Right lung (tissue), 5 donors: ENCODE measurements around the gene ERCC2. TPM values are rescaled to one million over a fixed set of nuclear protein-coding genes. Genes with fewer than 3 reads are reported as not detected.
"Not testable (repeated sequence)": the region's sequence is repeated elsewhere in the genome, so short reads cannot be mapped to it uniquely, and the experiment has no call there.

ENCODE experiments used
- DNase-seq, 2 donors: peaks; one replicate each; pipeline ENCODE4 v3.0.0-alpha.2; 2013
- polyA plus RNA-seq, 5 donors: library from polyadenylated mRNA; unstranded; fragments of 120-200 nt; gene quantifications; one replicate each; pipeline versions ENCODE4 v1.2.1 to v1.2.3, GENCODE V29; 2013; ENCODE audit warnings: inconsistent platforms in 1 of 5, low replicate concordance in 1 of 5; ENCODE audit not compliant: insufficient read length in 5 of 5, insufficient read depth in 1 of 5

The ERCC2 gene
- polyA plus RNA-seq, 5 donors = 27.8 to 35.8 (median 32.2) TPM

DNA sequence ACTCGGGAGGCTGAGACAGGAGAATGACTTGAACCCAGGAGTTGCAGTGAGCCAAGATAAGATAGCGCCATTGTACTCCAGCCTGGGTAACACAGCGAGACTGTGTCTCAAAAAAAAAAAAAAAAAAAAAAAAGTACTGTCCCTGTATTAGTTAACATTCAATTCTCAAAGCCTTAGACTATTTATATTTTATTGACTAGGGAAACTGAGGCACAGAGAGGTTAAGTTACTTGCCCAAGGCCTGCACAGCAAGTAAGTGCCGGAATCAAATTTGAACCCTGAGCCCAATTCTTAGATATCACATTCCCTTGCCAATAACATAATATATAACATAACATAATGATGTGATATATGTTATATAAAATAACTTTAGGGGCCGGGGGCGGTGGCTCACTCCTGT lies 30.7 kb downstream of the ERCC2 start:
- DNase-seq = no peak

DNA sequence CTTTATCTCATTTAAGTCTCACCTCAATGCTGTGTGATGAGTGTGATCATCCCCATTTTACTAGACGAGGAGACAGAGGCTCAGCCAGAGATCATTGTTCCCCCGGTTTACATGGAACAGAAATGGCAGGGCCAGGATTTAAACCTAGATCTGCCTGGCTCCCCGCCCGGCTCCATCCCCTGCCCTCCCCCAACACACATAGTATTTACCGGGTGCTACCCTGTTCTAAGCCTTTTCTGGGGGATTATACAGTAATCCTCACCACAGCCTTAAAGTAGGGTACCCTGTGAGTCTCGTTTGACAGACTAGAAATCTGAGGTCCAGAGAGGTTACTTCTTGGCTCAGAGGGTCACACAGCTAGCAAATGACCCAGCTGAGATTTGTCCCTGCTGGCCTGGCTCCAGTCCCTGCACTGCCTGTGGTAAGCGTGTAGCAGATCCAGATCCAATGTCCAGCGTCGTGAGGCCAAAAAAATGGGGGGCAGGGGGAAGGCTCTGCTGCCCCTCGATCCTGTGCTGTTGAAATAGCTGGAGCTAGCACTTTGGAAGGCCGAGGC lies 33.6 kb downstream of the ERCC2 start:
- DNase-seq = no peak

DNA sequence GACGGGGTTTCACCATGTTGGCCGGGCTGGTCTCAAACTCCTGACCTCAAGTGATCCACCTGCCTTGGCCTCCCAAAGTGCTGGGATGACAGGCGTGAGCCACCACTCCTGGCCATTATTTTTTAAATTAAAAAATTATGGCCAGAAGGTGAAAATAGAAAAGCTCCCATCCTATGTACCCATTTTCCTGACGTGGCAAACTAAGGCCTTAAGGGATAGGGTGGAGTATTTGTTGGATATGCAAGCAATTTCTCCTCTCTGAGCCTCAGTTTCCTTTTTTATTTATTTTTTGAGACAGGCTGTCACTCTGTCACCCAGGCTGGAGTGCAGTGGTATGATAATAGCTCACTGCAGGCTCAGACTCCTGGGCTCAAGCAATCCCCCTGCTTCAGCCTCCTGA lies 35.5 kb downstream of the ERCC2 start:
- not testable (repeated sequence) for DNase-seq

DNA sequence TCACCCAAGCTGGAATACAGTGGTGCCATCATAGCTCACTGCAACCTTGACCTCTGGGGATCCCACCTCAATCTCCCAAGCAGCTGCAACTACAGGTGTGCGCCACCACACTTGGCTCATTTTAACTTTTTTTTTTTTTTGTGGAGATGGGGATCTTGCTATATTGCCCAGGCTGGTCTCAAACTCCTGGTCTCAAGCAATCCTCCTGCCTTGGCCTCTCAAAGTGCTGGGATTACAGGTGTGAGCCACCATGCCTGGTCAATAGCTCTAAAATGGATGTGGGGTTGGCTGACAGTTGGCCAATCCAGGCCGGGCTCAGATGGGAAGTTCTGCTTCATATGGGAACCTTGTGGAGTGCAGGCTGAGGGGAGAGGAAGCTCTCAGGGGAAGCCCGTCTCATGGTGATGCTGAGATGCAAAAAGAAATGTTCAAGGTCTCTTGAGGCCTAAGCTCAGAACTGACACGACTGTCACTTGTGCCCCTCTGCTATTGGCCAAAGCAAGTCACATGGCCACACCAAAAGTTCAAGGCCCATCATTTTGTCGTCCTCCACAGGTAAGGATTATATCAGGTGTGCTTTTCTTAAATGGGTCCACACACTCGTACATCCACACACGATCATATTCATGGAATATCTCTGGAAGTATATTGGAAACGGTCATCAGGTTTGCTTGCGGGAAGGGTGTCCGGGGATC lies 36.6 kb downstream of the ERCC2 start:
- DNase-seq = no peak

DNA sequence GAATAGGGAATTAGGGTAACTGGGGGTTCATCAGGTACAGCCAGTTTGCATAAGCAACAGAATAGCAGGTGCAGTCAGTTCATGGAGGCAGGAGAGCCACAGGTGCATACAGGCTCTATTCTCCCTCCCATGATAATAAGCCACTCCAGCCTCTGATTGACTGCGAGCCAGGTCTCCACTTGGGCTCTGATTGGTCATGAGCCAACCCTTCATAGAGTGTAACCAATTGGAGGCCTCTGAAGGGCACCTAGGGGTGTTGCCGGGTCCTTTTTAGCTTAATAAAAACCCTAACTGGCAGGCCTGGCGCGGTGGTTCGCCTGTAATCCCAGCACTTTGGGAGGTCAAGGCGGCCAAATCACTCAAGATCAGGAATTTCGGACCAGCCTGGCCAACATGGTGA lies 39.0 kb downstream of the ERCC2 start:
- no peak for DNase-seq

DNA sequence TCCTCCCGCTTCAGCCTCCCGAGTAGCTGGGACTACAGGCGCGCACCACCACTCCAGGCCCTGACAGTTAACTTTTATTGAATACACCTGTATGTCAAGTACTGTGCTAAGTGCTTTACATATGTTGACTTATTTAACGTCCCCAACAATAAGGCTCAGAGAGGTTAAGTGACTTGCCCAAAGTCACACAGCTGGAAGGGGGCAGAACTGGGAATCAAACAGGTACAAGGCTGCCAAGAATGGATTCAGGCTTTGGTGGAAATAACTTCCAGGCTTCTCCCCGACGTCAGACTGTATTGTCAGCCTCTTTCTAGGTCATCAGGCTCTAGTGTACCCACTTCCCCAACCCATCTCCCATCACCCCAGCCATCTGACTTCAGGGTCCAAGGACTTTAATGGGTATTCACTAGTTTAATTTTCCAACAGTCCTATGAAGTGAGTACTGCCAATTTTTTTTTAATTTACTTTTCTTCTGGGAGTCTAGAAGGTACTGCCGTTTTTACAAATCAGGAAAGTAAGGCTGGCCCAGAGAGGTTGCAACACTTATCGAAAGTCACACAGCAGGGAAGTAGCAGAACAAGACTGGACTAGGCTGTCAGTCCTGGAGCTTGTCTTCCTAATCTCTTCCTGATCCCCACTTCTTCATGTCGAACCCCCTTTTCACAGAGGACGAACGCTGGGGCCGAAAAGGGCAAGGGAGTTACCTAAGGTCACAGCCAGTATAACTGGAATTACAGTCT lies 42.8 kb downstream of the ERCC2 start:
- DNase-seq = no peak

DNA sequence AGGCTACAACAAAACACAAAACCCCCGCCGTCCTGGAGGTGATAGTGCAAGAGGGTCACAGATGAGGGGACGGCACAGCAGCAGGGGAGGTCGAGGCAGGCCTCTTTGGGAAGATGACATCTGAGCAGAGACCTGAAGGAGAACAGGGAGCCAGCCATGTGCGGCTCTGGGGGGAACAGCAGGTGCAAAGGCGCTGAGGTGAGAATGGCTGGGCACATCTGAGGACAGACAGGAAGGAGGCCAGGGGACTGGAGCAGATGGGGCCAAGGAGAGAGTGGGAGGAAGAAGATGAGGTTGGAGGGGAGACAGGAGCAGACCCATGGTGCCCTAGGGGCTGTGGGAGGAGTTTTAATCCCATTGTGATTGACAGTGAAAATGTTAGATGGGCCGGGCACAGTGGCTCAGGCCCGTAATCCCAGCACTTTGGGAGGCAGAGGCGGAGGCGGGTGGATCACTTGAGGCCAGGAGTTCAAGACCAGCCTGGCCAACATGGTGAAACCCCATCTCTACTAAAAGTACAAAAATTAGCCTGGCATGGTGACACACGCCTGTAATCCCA lies 45.9 kb downstream of the ERCC2 start:
- DNase-seq = no peak

DNA sequence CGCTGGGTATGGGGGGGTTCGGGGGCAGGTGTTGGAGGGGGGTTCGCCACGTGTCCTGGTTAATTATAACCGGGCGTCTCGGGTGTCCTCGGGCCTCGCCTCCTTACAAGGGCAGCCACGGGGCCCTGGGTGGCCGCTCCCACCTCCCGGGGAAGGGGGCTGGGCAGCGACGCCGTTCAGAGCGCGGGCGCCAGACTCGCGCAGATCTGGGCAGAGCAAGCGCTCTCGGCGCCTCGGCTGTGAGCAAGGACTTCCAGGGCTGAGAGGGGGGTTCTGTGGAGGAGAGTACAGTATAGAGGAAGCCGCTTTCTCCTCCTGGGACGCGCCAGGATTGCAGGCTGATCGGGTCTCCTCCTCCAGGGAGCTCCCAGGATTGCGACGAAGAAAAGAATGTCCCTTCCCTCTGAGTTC lies 46.7 kb downstream of the ERCC2 start:
- no peak for DNase-seq

DNA sequence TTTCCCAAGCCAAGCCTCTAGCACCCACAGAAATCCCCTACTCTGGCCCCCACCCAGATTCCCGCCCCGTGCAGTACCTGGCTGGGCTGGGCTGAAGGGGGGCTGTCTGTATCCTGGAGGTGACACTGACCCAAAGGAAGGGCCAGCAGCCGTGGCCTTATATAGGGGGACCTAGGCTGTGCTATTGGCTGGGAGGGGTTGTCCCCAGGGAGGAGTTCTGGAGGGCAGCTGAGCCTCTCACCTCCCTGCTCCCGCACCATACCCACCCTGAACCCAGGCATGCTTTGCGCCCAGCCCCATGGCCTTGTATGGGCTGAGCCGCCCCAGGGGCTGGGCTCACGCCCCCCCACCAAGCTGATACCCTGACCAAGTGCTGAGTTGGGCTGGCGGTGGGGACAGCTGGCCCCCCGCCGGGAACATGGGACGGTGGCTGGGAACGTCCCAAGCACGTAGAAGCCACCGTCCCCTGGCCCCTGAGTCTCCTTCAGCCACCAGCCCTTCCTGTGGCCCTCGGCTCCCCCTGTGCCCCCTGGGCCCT lies 47.6 kb downstream of the ERCC2 start, which contains the start of gene CKM:
CKM (minus strand) TSS at position 132 of the 538 bp plus-strand sequence. CDS start 3,162 bp downstream, outside the sequence.
- DNase-seq = no peak

DNA sequence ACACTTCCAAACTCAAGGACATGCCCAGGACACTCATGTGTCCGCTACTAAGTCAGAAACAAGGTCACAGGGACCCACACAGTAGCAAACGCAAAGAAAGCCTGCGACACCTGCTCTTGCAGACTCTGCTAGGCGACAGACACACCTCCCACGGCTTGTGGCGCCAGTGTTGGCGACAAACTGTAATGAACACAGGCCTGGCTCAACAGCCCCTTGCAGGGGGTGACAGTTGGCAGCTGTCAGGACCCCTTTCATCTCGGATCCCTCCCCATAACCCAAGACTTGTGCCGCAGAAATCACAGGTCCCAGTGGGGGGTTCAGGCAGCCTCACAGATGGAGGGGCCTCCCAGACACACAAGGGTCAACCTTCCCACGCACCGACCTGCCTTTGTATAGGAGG lies 48.1 kb downstream of the ERCC2 start:
- no peak for DNase-seq

DNA sequence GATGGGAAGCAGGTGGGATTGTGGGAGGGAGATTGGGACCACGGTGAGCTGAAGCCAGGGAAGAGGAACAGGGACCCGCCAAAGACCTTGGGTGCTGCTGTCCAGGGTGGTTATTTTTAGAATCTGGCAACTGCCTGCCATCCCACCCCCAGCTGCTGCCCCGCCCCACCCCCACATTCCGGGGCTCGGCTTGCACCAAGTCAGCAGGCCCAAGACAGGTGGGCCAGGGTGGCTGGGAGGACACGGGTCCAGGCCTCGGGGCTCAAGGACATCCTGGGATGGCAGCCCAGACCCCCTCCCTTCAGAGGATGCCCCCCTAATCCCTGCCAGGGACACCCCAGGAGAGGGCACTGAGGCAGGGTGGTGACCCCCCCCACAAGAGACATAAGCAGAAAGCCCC lies 48.5 kb downstream of the ERCC2 start:
- no peak for DNase-seq

DNA sequence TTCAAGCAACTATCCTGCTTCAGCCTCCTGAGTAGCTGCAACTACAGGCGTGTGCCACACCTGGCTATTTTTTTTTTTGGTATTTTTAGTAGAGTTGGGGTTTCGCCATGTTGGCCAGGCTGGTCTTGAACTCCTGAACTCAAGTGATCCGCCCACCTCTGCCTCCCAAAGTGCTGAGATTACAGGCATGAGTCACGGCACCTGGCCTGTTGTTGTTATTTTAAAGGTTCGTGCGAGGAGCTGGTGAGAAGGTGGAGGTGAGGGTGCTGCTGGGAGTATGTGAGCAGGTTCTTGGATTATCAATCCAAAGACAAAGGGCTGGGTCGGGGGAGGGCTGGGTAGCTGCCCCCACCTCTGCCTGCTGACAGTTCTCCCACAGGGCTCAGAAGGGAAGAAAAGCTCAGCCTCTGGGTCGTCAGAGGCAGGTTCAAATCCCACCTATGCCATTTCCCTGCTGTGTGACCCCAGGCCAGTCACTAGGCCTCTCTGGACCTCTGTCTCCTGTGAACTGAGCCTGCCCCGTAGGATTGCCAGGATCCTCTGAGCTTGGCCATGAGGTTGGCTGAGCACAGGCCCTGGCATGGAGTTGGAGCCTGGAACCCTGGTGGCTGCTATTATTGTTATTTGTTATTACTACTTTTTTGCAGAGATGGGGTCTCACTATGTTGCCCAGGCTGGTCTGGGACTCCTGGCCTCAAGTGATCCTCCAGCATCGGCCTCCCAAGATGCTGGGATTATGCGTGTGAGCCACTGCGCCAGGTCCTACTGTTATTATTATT lies 49.2 kb downstream of the ERCC2 start:
- no peak for DNase-seq

DNA sequence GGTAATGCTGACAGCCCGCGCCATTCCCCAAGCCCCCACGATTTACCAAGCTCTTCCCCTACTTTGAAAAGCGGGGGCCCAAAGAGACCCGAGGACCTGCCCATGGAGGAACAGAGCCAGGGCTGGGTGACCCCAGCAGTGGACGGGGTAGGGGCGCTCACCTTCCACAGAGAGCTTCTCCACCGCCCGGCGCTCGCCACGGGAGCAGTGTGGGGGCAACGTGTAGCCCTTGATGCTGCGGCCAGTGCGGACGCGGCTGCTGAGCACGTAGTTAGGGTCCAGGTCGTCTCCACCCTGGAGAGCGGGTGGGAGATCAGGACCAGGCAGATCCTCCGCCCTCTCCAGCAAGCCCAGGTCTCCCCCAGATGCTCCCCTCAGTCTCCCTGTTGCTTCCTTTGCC lies 55.1 kb downstream of the ERCC2 start:
- no peak for DNase-seq

DNA sequence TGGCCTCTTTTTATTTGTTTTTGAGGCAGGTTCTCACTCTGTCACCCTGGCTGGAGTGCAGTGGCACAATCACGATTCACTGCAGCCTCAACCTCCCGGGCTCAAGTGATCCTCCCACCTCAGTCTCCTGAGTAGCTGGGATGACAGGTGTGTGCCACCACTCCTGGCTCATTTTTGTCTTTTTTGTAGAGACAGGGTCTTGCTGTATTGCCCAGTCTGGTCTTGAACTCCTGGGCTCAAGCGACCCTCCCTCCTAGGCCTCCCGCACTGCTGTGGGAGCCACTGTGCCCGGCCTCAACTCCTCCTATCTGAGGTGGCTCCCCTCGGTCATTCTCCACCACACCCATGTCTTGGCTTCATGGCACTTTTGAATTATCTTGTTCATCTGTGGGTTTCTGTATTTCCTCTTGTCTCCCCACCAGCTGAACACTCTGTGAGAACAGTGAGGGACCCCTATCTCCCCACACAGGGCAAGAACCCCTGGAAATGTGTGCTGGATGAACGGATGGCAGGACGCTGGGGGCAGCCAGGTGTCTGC lies 55.6 kb downstream of the ERCC2 start:
- no peak for DNase-seq

DNA sequence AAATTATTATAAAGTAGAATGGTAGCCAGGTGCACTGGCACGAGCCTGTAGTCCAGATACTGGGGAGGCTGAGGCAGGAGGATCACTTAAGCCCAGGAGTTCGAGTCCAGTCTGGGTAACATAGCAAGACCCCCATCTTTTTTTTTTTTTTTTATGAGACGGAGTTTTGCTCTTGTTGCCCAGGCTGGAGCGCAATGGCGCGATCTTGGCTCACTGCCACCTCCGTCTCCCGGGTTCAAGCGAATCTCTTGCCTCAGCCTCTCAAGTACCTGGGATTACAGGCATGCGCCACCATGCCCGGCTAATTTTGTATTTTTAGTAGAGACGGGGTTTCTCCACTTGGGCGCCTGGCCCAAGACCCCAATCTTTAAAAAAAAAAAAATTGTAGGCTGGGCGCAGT lies 58.1 kb downstream of the ERCC2 start:
- DNase-seq = not testable (repeated sequence)

DNA sequence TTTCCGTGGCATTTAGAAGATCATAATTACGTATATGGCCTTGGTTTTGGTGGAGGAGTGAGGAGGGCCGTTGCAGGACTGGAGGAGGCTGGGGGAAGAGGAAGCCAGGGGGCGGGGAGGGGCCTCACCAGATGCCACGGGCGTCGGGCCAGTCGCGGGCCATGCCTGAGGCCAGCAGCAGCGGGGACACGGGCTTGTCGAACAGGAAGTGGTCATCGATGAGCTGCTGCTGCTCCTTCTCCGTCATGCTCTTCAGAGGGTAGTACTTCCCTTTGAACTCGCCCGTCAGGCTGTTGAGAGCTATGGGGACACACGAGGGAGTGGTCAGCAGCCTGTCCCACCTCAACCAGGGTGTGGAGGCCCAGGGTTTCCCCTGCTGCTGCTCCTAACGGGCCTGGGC lies 58.8 kb downstream of the ERCC2 start:
- DNase-seq = no peak

DNA sequence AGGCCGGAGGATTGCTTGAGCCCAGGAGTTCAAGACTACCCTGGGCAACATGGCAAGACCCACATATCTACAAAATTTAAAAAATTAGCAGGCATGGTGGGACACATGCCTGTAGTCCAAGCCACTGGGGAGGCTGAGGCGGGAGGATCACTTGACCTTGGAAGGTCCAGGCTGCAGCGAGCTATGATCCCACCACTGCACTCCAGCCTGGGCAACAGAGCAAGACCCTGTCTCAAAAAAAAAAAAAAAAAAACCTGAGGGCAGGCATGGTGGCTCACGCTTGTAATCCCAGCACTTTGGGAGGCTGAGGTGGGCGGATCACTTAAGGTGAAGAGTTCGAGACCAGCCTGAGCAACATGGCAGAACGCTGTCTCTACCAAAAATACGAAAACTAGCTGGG lies 61.1 kb downstream of the ERCC2 start:
- DNase-seq = not testable (repeated sequence)

DNA sequence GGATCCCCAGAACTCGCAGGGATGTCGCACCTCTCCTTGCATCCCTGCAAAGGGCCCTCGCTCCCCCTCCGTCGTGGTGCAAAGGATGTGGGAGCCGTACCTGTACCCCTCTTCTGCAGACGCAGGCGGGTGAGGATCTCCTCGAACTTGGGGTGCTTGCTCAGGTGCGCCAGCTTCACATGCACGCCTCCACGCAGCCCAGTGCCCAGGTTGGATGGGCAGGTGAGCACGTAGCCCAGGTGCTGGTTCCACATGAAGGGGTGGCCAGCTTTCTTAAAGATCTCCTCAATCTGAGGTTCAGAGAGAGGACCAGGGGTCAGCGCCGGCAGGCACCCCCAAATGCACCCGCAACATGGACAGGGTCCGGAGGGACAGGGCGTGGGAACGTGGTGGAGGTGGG lies 63.0 kb downstream of the ERCC2 start:
- DNase-seq = no peak

DNA sequence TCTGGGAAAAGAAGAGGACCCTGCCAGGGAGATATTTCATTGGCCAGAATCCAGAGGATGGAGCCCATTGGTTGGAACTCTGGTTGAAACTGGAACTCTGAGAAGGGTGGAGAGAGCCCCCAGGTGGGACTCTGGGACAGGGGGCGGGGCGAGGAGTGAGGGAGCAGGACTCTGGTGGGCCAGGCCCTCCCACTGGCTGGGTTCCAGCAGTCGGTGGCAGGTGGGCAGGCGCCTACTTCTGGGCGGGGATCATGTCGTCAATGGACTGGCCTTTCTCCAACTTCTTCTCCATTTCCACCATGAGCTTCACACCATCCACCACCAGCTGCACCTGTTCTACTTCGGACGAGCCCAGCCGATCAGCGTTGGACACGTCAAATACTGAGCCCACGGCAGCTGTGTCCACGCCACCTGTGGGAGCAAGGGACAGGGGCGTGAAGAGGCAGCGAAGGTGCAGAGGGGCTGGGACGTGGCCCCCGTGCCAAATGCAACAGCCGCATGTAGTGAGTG lies 63.8 kb downstream of the ERCC2 start:
- no peak for DNase-seq

DNA sequence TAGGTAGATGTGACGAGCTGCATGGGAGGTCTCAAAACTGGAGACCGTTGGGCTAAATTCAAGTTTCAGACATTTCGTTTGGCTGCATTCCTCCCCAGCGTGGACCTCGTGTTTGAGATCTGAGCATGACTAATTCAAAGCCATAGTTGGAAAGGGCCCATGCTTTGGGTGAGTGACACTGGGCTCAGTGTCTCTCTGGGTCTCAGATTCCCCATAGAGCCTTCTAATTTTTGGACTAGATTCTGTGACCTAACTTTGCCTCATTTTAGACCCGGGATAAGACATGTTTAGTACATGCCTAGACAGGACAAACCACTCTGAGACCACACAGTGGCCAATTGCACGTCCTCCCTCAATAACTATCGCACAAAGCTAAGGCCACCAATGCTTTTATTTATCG lies 64.3 kb downstream of the ERCC2 start:
- DNase-seq = no peak

DNA sequence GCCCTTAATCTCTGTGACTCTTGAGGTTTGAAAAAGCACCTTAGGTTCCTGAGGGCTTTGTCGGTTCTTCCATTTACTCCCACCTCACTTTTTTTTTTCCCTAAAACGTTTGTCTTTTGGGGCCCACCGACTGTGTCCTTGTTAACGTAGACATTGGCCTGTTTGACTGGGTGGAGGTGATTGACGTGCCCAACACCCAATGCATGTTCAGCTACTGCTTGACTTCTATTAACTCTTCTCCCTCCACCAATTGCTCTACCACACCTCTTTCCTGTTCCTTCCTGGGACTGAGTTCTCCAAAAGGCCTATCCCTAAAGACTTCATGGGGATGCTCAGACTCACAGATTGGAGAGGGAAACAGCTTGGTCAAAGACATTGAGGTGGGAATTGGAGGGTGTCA lies 65.0 kb downstream of the ERCC2 start:
- no peak for DNase-seq
